ENCODE measurements around the gene IQGAP2. TPM values are rescaled to one million over a fixed set of nuclear protein-coding genes. Genes with fewer than 3 reads are reported as not detected.
A peak's percentile ranks its signal among the peaks of the same experiment; 100 is the strongest.
"Not testable (repeated sequence)": the region's sequence is repeated elsewhere in the genome, so short reads cannot be mapped to it uniquely, and the experiment has no call there.

IQGAP2 gene
- total RNA-seq, 2 donors from 2014 or later, result 117 to 134 TPM

DNA sequence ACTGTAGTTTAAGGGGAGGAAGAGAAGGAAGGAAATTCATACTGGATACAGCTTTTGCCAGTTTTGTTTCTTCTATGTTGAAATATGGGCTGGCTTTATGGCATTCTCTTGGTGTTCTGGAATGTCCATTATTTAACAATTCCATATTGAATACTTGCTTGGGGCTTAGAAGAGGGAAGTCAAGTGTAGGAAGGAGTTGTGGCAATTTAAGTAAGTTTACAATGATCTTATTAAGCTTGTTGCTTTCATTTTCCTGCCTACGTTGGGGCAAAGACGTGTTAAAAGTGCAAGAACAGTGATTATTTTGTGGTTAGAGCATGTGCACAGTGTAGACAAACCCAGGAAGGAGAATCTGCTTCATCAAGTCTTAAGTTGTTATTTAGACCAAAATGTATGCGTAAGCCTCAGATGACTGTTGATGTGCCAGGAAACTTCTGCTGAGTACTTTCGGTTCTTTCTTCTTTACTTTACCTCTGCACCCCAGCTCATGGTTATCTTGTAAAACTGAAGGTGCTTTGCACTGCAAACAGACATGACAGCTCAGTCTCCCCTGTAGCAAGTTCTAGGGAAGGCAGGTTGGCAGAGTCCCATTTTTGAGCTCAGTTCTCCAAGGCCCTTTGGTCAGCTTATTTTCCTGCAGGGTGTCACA is 144.3 kb downstream of the IQGAP2 start:
- Mint-ChIP-seq H3K4me3 (peak overlapping the region; percentile 89), H3K27ac (peak overlapping the region; percentile 100), H3K27me3 (no peaks in the 10 kb centered on the region), H3K36me3 (ENCODE audit: low read depth) (no peaks in the 10 kb centered on the region), H3K4me1 (peaks cover 64% of the 10 kb centered on the region)
- DNase-seq (peak in 2 of 3 donors; percentile 10 to 15), ATAC-seq (peak; percentile 76)
- H3K9me3 ChIP-seq (ENCODE audit: control insufficient read depth, low read length, poor library complexity, severe bottlenecking), result no peaks in the 10 kb centered on the region

DNA sequence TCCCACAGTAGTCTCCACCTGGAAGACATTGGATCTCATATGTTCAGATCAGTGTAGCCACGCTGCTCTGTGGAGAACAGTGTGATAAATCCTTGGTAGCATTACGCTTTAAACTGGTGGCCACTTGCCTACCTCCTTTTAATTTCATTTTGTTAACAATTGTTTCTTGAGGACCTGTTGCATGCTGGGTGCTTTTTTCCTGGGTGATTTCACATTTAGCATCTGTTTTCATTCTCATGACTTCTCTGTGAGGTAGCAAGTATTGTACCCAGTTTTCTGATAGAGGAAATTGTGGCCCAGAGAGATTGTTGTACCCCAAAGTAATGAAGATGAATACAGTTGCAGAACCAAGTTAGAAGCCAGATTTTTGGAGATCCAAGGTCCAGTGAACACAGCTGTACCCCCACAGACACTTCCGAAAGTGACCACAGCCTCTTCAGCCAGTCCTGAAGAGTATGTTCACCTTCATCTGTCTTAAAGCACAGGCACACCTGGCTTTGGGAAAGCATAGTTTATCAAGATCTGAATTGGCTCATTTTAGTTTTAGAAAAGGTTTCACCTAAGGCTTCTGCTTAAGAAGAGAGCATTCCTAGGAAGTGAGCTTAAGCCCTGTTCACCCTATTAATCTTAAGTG is 144.9 kb downstream of the IQGAP2 start:
- H3K4me1 Mint-ChIP-seq, result peaks cover 61% of the 10 kb centered on the region

DNA sequence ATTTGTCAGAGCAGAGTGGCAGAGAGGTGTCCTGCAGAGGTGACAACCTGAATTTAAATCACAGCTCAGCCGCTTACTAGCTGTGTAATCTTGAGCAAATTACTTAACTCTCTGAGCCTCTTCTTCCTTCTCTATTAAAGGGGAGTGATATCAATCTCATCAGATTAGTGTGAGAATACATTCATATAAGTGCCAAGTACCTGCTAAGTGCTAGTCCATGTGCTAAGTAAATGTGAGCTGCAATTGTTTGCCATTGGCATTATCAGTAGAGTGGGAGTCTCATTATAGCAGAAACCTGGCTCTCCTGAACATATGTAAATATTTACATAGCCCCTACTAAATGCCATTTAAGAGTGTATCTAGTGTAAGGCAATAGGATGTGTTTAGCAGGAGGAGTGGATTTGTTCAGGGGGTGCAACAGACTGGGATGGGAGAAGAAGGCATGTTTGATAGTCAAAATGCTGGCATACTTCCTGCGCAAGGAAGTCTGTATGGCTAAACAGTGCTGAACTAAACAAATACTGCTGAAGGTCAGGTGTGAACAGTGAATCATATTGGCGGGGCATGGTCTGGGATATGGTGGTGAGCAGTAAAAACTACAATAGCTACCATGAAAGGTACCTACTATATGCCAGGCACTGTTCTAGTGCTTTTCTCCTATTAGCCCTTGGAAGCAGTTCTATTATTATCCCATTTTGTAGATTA is 145.6 kb downstream of the IQGAP2 start:
- H3K27ac Mint-ChIP-seq, result peak overlapping the region; percentile 100
- H3K4me3 Mint-ChIP-seq, result peak overlapping the region; percentile 89
- no peaks in the 10 kb centered on the region for H3K36me3 Mint-ChIP-seq (ENCODE audit: low read depth)
- ATAC-seq (no peak), DNase-seq (no peak)
- H3K4me1 Mint-ChIP-seq, result peaks cover 57% of the 10 kb centered on the region
- no peaks in the 10 kb centered on the region for H3K9me3 ChIP-seq (ENCODE audit: control insufficient read depth, low read length, poor library complexity, severe bottlenecking)
- H3K27me3 Mint-ChIP-seq, result no peaks in the 10 kb centered on the region

More for the DNA sequence above, 144.9 kb downstream of the IQGAP2 start:
- DNase-seq, result no peak
- H3K27me3 Mint-ChIP-seq, result no peaks in the 10 kb centered on the region
- no peaks in the 10 kb centered on the region for H3K9me3 ChIP-seq (ENCODE audit: control insufficient read depth, low read length, poor library complexity, severe bottlenecking)
- H3K4me3 Mint-ChIP-seq, result peak overlapping the region; percentile 89
- H3K36me3 Mint-ChIP-seq (ENCODE audit: low read depth), result no peaks in the 10 kb centered on the region
- H3K27ac Mint-ChIP-seq, result peak overlapping the region; percentile 100
- ATAC-seq, result peak; percentile 10

DNA sequence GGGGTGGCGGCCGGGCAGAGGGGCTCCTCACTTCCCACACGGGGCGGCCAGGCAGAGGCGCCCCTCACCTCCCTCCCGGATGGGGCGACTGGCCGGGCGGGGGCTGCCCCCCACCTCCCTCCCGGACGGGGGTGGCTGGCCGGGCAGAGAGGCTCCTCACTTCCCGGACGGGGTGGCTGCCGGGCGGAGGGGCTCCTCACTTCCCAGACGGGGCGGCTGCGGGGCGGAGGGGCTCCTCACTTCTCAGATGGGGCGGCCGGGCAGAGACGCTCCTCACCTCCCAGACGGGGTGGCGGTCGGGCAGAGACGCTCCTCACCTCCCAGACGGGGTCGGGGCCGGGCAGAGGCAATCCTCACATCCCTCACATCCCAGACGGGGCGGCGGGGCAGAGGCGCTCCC is 147.8 kb downstream of the IQGAP2 start:
- peaks cover 61% of the 10 kb centered on the region for H3K4me1 Mint-ChIP-seq
- peak overlapping the region; percentile 65 for H3K27ac Mint-ChIP-seq

DNA sequence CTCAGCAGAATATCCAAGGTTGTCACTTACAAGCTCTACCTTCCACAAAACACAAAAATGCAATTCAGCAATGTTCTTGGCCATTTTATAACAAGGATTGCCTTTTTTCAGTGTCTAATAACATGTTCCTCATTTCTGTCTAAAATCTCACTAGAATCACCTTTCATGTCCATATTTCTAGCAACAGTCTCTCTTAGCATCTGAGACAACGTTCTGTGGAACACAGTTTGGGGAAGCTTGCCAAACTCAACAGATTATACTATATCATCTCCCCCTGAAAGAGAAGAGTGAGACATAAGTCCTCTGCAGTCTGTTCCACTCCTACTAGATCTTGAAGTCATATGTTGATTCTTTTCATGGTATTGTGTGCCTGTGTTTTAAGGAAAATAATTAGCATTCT is 149.5 kb downstream of the IQGAP2 start:
- H3K27me3 Mint-ChIP-seq, result no peaks in the 10 kb centered on the region
- H3K4me3 Mint-ChIP-seq, result no peak overlapping the region
- no peaks in the 10 kb centered on the region for H3K36me3 Mint-ChIP-seq (ENCODE audit: low read depth)

More for the DNA sequence above, 147.8 kb downstream of the IQGAP2 start:
- not testable (repeated sequence) for H3K27me3 Mint-ChIP-seq; H3K36me3 Mint-ChIP-seq (ENCODE audit: low read depth); ATAC-seq; H3K4me3 Mint-ChIP-seq; DNase-seq; H3K9me3 ChIP-seq (ENCODE audit: control insufficient read depth, low read length, poor library complexity, severe bottlenecking)

DNA sequence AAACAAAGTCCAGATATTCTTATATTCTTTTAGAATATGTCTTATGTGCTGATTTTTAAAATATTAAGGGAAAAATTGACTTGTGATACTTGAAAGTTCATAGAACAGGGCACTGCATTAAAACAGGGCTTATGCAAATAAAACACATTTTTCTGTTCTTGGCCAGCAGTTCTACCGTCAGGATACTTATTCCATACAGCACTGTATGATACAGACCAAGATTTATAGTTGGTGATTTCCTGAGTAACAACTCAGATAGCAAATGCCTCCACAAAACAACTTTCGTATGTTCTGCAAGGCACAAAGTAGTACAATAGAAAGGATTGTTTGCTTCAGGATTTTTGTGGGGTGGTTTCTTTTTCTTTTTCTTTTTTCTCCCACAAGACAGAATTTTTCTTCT is 150.2 kb downstream of the IQGAP2 start:
- DNase-seq (no peak), ATAC-seq (no peak)
- no peaks in the 10 kb centered on the region for H3K9me3 ChIP-seq (ENCODE audit: control insufficient read depth, low read length, poor library complexity, severe bottlenecking)
- peaks cover 48% of the 10 kb centered on the region for H3K4me1 Mint-ChIP-seq
- H3K27me3 Mint-ChIP-seq, result no peaks in the 10 kb centered on the region
- H3K4me3 Mint-ChIP-seq, result no peak overlapping the region
- no peaks in the 10 kb centered on the region for H3K36me3 Mint-ChIP-seq (ENCODE audit: low read depth)
- peak overlapping the region; percentile 75 for H3K27ac Mint-ChIP-seq

More for the DNA sequence above, 149.5 kb downstream of the IQGAP2 start:
- ATAC-seq (no peak), DNase-seq (no peak)
- H3K9me3 ChIP-seq (ENCODE audit: control insufficient read depth, low read length, poor library complexity, severe bottlenecking), result no peaks in the 10 kb centered on the region
- Mint-ChIP-seq H3K27ac (peak overlapping the region; percentile 75), H3K4me1 (peaks cover 55% of the 10 kb centered on the region)

DNA sequence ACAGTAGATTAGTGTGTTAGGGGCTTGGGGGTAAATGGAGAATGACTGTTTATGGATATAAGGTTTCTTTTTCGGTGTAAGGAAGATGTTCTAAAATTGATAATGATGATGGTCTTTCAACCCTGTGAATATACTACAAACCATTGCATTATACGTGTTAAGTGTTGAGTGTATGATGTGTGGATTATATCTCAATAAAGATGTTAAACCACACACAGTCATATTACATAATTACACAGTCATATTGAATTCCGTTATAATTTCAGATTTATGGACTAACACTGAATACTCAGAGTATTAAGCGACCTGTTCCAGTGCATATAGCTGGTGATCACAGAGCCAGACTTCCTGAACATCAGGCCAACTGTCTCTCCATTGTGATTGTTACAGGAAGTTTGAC is 152.0 kb downstream of the IQGAP2 start:
- peak overlapping the region; percentile 63 for H3K27ac Mint-ChIP-seq
- no peak overlapping the region for H3K4me3 Mint-ChIP-seq
- peaks cover 37% of the 10 kb centered on the region for H3K4me1 Mint-ChIP-seq
- H3K9me3 ChIP-seq (ENCODE audit: control insufficient read depth, low read length, poor library complexity, severe bottlenecking), result no peaks in the 10 kb centered on the region
- H3K27me3 Mint-ChIP-seq, result no peaks in the 10 kb centered on the region
- H3K36me3 Mint-ChIP-seq (ENCODE audit: low read depth), result peaks cover 6% of the 10 kb centered on the region
- DNase-seq, result no peak
- no peak for ATAC-seq

DNA sequence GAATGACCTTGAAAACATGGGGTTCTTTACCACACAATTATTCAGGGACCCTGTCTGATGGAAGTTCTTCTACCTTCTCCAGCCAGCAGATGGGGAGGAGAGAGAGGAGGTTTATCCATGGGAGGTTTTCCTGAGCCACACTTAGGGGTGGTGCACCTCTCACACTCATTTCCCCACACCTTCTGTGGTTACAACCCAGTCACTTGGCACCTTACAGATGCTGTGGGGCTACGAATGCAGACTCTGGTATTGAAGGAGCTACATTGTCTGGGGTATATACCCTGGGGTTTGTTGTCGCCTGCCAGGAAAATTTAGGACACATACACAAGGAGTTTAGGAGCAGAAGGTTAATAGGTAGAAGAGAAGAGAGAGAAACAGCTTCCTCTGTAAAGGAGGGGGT is 152.6 kb downstream of the IQGAP2 start:
- peaks cover 37% of the 10 kb centered on the region for H3K4me1 Mint-ChIP-seq
- DNase-seq (no peak), ATAC-seq (no peak)
- peak overlapping the region; percentile 63 for H3K27ac Mint-ChIP-seq
- no peaks in the 10 kb centered on the region for H3K27me3 Mint-ChIP-seq
- no peaks in the 10 kb centered on the region for H3K9me3 ChIP-seq (ENCODE audit: control insufficient read depth, low read length, poor library complexity, severe bottlenecking)
- no peak overlapping the region for H3K4me3 Mint-ChIP-seq
- peaks cover 6% of the 10 kb centered on the region for H3K36me3 Mint-ChIP-seq (ENCODE audit: low read depth)

DNA sequence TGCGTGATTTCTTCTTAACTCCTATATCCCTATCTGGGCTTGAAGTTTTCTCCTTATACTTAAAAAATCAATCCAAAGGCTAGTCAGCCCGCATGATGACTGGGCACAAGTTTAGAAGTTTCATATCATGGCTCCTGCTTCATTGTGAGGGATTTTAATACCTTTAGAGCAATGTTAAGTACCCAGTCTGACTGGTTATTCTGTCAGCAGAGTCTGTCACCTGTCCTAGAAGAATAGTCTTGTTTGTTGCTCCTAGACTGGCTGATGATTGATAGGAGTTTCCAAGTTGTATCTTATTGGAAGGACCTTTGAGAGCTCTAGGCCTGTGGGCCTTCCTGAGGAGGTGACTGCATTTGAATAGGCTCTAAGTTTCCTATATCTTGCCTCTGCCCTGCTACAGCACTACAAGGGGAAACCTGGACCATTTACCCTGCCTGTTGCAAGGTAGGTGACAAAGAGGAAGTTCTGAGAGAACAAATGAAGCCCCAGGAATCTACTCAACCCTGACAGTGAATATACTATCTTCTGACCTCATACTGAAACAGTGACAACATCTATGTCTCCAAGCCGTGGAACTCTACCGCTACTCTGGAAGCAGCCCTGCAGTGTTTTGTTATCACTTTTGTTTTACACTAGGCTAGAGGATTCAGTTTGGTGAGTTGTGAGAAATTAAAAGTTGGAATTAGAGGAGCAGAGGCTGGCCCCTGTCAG is 153.6 kb downstream of the IQGAP2 start:
- Mint-ChIP-seq H3K4me3 (no peak overlapping the region), H3K36me3 (ENCODE audit: low read depth) (peaks cover 6% of the 10 kb centered on the region), H3K27ac (peak overlapping the region; percentile 59), H3K4me1 (peaks cover 37% of the 10 kb centered on the region), H3K27me3 (no peaks in the 10 kb centered on the region)
- ATAC-seq (peak; percentile 64), DNase-seq (no peak)
- H3K9me3 ChIP-seq (ENCODE audit: control insufficient read depth, low read length, poor library complexity, severe bottlenecking), result no peaks in the 10 kb centered on the region

DNA sequence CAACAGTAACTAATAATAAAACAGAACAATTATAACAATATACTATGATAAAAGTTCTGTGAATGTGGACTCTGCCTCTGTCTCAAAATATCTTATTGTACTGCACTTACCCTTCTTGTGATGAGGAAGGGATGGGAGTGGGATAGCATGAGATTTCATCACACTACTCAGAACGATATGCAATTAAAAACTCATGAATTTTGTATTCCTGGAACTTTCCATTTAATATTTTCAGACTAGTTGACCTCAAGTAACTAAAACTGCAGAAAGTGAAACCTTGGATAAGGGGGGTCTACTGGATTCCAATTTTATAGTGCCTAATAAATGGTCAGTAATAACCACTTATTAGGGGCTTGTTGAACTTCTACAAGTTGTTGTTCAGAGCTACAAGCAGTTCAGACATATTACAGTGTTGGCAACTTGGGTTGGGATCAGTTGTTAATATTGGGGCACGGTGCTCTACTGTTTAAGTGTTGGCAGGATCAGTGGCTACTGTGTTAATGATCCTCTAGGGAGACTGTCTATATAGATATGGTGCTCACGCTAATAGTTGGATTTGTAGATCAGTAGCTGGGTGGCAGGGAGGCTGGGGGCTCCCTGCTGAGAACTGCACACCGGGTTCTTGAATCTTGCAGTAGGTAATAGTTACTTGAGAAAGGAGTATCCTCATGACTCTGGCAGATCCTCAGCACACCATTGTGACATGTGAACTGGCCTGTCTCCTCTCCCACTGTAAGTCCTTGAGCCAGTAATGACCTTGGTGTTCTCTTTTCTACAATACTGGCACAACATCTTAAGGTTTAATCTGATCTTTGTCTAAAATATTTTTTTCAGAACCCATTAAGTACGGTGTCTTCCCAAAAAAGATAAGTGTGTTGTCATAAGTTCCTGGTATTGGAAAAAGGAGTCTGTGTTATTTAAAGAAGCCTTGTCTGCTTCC is 158.1 kb downstream of the IQGAP2 start:
- Mint-ChIP-seq H3K4me1 (peaks cover 22% of the 10 kb centered on the region), H3K4me3 (no peak overlapping the region), H3K36me3 (ENCODE audit: low read depth) (peaks cover 7% of the 10 kb centered on the region), H3K27ac (peak overlapping the region; percentile 16), H3K27me3 (no peaks in the 10 kb centered on the region)
- ATAC-seq (no peak), DNase-seq (no peak)
- H3K9me3 ChIP-seq (ENCODE audit: control insufficient read depth, low read length, poor library complexity, severe bottlenecking), result no peaks in the 10 kb centered on the region

DNA sequence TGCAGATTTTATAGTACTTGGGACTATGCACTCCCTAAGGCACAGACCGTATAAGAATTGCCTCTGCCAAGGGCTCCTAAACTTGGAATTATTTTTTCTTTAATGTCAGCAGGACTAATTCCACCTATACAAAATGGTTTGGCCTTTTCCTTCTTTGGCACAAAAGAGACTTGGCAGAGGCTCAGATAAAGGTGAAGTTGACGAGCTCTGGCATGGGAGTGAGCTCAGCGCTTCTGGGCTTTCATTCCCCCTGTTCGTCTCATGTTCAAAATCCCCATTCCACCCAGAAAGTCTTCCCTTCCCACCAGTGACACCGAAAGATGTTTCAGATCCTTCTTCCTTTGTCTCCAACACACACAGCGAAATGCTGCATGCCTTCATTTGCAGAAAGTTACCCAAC is 158.9 kb downstream of the IQGAP2 start:
- no peaks in the 10 kb centered on the region for H3K27me3 Mint-ChIP-seq
- H3K9me3 ChIP-seq (ENCODE audit: control insufficient read depth, low read length, poor library complexity, severe bottlenecking), result no peaks in the 10 kb centered on the region
- peak overlapping the region; percentile 24 for H3K27ac Mint-ChIP-seq
- no peak overlapping the region for H3K4me3 Mint-ChIP-seq
- H3K4me1 Mint-ChIP-seq, result peaks cover 21% of the 10 kb centered on the region
- DNase-seq, result no peak
- no peak for ATAC-seq
- peaks cover 11% of the 10 kb centered on the region for H3K36me3 Mint-ChIP-seq (ENCODE audit: low read depth)

DNA sequence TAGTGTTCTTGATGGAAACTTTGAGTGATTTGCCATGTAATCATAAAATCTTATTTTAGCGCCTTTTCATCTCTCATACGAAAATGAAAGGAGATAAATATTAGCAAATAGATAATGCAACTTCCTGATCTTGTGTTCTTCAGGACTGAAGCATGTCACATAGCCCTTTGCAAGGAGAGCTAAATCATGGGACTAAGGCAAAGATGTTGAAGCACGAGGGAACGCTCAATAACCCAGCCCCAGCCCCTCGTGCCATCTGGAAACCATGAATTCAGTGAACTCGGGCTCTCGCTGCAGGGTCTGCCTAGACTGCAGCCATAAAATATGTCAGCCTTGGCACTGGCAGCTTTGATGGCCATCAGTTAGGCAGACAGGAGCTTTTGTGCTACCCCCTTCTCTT is 161.9 kb downstream of the IQGAP2 start:
- ATAC-seq (no peak), DNase-seq (no peak)
- H3K9me3 ChIP-seq (ENCODE audit: control insufficient read depth, low read length, poor library complexity, severe bottlenecking), result no peaks in the 10 kb centered on the region
- peaks cover 18% of the 10 kb centered on the region for H3K4me1 Mint-ChIP-seq
- H3K4me3 Mint-ChIP-seq, result no peak overlapping the region
- H3K27ac Mint-ChIP-seq, result peak overlapping the region; percentile 49
- H3K27me3 Mint-ChIP-seq, result no peaks in the 10 kb centered on the region
- H3K36me3 Mint-ChIP-seq (ENCODE audit: low read depth), result peaks cover 5% of the 10 kb centered on the region
